ENCODE measurements around the gene ARID1B. TPM values are rescaled to one million over a fixed set of nuclear protein-coding genes. Genes with fewer than 3 reads are reported as not detected.

ARID1B gene
- total RNA-seq, 1 experiment from 2014 or later, result 91.7 TPM

DNA sequence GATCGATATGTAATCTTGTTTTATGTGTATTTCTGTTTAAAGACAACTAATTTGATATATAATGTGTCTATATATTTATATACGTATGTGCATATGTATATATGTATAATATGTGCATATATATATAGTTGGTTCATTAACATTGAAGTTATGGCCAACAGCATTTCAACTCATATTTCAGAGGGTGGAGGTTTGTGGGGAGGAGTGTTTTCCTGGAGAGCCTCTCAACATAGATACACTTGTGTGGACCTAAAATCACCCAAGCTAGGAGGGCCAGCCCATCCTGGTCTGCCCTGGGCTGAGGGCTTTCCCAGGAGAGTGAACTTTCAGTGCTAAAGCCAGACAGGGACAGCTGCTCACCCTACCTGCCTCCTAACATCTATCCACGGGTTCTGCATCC is 477.4 kb downstream of the ARID1B start:
- Histone ChIP-seq H3K27ac (ENCODE audit: low read length) (no peak overlapping the region), H3K4me3 (ENCODE audit: low read depth in 2 of 2, low read length in 2 of 2) (no peak overlapping the region), H3K9me3 (ENCODE audit: control insufficient read depth, insufficient read depth, low read depth, low read length) (no peaks in the 10 kb centered on the region), H3K36me3 (ENCODE audit: control insufficient read depth, insufficient read depth, low read length) (no peaks in the 10 kb centered on the region), H3K4me1 (ENCODE audit: control insufficient read depth, insufficient read depth, low read length) (no peaks in the 10 kb centered on the region), H3K27me3 (ENCODE audit: control insufficient read depth, insufficient read depth, low read length) (peaks cover 8% of the 10 kb centered on the region)
- TF ChIP-seq, protein P1, sequence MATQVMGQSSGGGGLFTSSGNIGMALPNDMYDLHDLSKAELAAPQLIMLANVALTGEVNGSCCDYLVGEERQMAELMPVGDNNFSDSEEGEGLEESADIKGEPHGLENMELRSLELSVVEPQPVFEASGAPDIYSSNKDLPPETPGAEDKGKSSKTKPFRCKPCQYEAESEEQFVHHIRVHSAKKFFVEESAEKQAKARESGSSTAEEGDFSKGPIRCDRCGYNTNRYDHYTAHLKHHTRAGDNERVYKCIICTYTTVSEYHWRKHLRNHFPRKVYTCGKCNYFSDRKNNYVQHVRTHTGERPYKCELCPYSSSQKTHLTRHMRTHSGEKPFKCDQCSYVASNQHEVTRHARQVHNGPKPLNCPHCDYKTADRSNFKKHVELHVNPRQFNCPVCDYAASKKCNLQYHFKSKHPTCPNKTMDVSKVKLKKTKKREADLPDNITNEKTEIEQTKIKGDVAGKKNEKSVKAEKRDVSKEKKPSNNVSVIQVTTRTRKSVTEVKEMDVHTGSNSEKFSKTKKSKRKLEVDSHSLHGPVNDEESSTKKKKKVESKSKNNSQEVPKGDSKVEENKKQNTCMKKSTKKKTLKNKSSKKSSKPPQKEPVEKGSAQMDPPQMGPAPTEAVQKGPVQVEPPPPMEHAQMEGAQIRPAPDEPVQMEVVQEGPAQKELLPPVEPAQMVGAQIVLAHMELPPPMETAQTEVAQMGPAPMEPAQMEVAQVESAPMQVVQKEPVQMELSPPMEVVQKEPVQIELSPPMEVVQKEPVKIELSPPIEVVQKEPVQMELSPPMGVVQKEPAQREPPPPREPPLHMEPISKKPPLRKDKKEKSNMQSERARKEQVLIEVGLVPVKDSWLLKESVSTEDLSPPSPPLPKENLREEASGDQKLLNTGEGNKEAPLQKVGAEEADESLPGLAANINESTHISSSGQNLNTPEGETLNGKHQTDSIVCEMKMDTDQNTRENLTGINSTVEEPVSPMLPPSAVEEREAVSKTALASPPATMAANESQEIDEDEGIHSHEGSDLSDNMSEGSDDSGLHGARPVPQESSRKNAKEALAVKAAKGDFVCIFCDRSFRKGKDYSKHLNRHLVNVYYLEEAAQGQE (IDR thresholded peaks at IDR 0.05; ENCODE audit: insufficient read depth in 1 of 2, low read depth in 2 of 2, low read length in 1 of 2), result no peak
- TF ChIP-seq SIN3A (IDR thresholded peaks at IDR 0.05; ENCODE audit: borderline replicate concordance, insufficient read depth, low read depth, low read length) (no peak), TCF7L2 (IDR thresholded peaks at IDR 0.05; ENCODE audit: low read depth, low read length) (no peak), POLR2AphosphoS5 (IDR thresholded peaks at IDR 0.05; ENCODE audit: low read depth, low read length) (no peak)
- TF ChIP-seq, protein P2, sequence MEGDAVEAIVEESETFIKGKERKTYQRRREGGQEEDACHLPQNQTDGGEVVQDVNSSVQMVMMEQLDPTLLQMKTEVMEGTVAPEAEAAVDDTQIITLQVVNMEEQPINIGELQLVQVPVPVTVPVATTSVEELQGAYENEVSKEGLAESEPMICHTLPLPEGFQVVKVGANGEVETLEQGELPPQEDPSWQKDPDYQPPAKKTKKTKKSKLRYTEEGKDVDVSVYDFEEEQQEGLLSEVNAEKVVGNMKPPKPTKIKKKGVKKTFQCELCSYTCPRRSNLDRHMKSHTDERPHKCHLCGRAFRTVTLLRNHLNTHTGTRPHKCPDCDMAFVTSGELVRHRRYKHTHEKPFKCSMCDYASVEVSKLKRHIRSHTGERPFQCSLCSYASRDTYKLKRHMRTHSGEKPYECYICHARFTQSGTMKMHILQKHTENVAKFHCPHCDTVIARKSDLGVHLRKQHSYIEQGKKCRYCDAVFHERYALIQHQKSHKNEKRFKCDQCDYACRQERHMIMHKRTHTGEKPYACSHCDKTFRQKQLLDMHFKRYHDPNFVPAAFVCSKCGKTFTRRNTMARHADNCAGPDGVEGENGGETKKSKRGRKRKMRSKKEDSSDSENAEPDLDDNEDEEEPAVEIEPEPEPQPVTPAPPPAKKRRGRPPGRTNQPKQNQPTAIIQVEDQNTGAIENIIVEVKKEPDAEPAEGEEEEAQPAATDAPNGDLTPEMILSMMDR (IDR thresholded peaks at IDR 0.05), result no peak
- in situ Hi-C loops (cut with HindIII; ENCODE audit: low pct_unique_long_range_greater_than_20kb, low sequenced_read_pairs) (no loop called here), intact Hi-C loops (cut with micrococcal nuclease; ENCODE audit: unreplicated experiment) (no loop called here)
- CTCF ChIA-PET, result no interaction called here
- ATAC-seq (no peak), DNase-seq (ENCODE audit: low read depth, low spot score) (no peak)
- POLR2A ChIA-PET, result no interaction called here
- BruUV-seq (replicated peaks), result no TSS peak

- POLR2A ChIA-PET, result no interaction called here
- no peaks in the 10 kb centered on the region for H3K36me3 ChIP-seq (ENCODE audit: control insufficient read depth, insufficient read depth, low read length)
Measured at GRCh38 chr6:157255079-157255478, 477.9 kb downstream of the ARID1B start.

More at GRCh38 chr6:157255079-157255478, 477.9 kb downstream of the ARID1B start:
- CTCF ChIA-PET, result no interaction called here
- BruUV-seq (replicated peaks), result no TSS peak
- Histone ChIP-seq H3K4me3 (ENCODE audit: low read depth in 2 of 2, low read length in 2 of 2) (no peak overlapping the region), H3K4me1 (ENCODE audit: control insufficient read depth, insufficient read depth, low read length) (no peaks in the 10 kb centered on the region), H3K27ac (ENCODE audit: low read length) (no peak overlapping the region), H3K9me3 (ENCODE audit: control insufficient read depth, insufficient read depth, low read depth, low read length) (no peaks in the 10 kb centered on the region), H3K27me3 (ENCODE audit: control insufficient read depth, insufficient read depth, low read length) (peaks cover 8% of the 10 kb centered on the region)
- no peak for DNase-seq (ENCODE audit: low read depth, low spot score)
- in situ Hi-C loops (cut with HindIII; ENCODE audit: low pct_unique_long_range_greater_than_20kb, low sequenced_read_pairs) (no loop called here), intact Hi-C loops (cut with micrococcal nuclease; ENCODE audit: unreplicated experiment) (no loop called here)
- TF ChIP-seq, protein P1 (IDR thresholded peaks at IDR 0.05; ENCODE audit: insufficient read depth in 1 of 2, low read depth in 2 of 2, low read length in 1 of 2), result no peak
- TF ChIP-seq SIN3A (IDR thresholded peaks at IDR 0.05; ENCODE audit: borderline replicate concordance, insufficient read depth, low read depth, low read length) (no peak), POLR2AphosphoS5 (IDR thresholded peaks at IDR 0.05; ENCODE audit: low read depth, low read length) (no peak), TCF7L2 (IDR thresholded peaks at IDR 0.05; ENCODE audit: low read depth, low read length) (no peak)
- TF ChIP-seq, protein P2 (IDR thresholded peaks at IDR 0.05), result no peak
- ATAC-seq, result no peak
